Left lung (tissue), 10 donors: Measurements from ENCODE around the gene FLT1. TPM values are rescaled to one million over a fixed set of nuclear protein-coding genes. Genes with fewer than 3 reads are reported as not detected.

Source experiments
- ATAC-seq: fragments of 200-7000 bp; cut with Tn5 transposase; one replicate; pipeline ENCODE4 v1.9.1; 2020; ENCODE audit warnings: moderate library complexity
- DNase-seq, 4 donors: peaks; one replicate each; pipeline ENCODE4 v3.0.0-alpha.2; 2013 to 2020
- H3K27ac ChIP-seq, 2 donors: fragments of 200-600 bp; sonication (generic) in 1 of 2; one replicate each; pipeline versions ENCODE4 v1.5.0 to v1.8.0; 2020 to 2021
- H3K27me3 ChIP-seq, 2 donors: fragments of 200-600 bp; sonication (generic) in 1 of 2; one replicate each; pipeline versions ENCODE4 v1.5.0 to v1.8.0; 2020 to 2021
- H3K36me3 ChIP-seq, 2 donors: fragments of 200-600 bp; sonication (generic) in 1 of 2; one replicate each; pipeline versions ENCODE4 v1.5.0 to v1.8.0; 2020 to 2021
- H3K4me1 ChIP-seq, 2 donors: fragments of 200-600 bp; one replicate each; pipeline ENCODE4 v1.8.0; 2021
- H3K4me3 ChIP-seq, 2 donors: fragments of 200-600 bp; sonication (generic) in 1 of 2; one replicate each; pipeline versions ENCODE4 v1.5.0 to v1.8.0; 2020 to 2021; ENCODE audit warnings: mild to moderate bottlenecking in 1 of 2
- H3K9me3 ChIP-seq, 2 donors: fragments of 200-600 bp; sonication (generic) in 1 of 2; one replicate each; pipeline versions ENCODE4 v1.5.0 to v1.8.0; 2020 to 2021
- CTCF ChIP-seq, 2 donors: fragments of 200-600 bp; sonication (generic) in 1 of 2; IDR thresholded peaks; one replicate each; pipeline versions ENCODE4 v1.5.0 to v1.8.0; 2021; ENCODE audit warnings: antibody characterized with exemption in 2 of 2
- intact Hi-C, 2 donors: fragments of 100-400 bp; cut with DNase I; formaldehyde crosslinking; loops; one replicate each; pipeline versions ENCODE4 v1.11.2 to v1.14.2; 2022
- polyA plus RNA-seq, 6 donors: library from polyadenylated mRNA; unstranded; fragments of 120-200 nt; gene quantifications; one replicate each; pipeline ENCODE4 v1.2.1, GENCODE V29; 2013; ENCODE audit not compliant: insufficient read length in 6 of 6
- total RNA-seq, 2 donors: library from RNA; stranded (reverse); fragmentation: NEBNext Ultra II Directional; extraction: Animal tissue kit (Norgen Biotek cat#: 25700); gene quantifications; one replicate each; pipeline ENCODE4 v1.2.1, GENCODE V29; 2021
- donor health status: DM: no; HTN: yes; CAD: no.
- donor health status: DM: no; HTN: no; CAD: no.

Gene FLT1
- total and polyA plus RNA-seq, 8 donors = 21.3 to 30.3 (median 25.3) TPM

GRCh38 chr13:28349371-28349770 lies 145.6 kb downstream of the FLT1 start:
- peaks cover 0 to 56% of the 10 kb centered on the region in 2 donors for H3K27me3 ChIP-seq
- no peaks in the 10 kb centered on the region for H3K36me3 ChIP-seq
- no peaks in the 10 kb centered on the region for H3K9me3 ChIP-seq
- DNase-seq (no peak), ATAC-seq (no peak)
- no peak overlapping the region for H3K27ac ChIP-seq
- H3K4me1 ChIP-seq = no peaks in the 10 kb centered on the region
- no peak for TF ChIP-seq CTCF (IDR thresholded peaks at IDR 0.05)
- intact Hi-C loops = no loop called here
- H3K4me3 ChIP-seq = no peak overlapping the region

DNA sequence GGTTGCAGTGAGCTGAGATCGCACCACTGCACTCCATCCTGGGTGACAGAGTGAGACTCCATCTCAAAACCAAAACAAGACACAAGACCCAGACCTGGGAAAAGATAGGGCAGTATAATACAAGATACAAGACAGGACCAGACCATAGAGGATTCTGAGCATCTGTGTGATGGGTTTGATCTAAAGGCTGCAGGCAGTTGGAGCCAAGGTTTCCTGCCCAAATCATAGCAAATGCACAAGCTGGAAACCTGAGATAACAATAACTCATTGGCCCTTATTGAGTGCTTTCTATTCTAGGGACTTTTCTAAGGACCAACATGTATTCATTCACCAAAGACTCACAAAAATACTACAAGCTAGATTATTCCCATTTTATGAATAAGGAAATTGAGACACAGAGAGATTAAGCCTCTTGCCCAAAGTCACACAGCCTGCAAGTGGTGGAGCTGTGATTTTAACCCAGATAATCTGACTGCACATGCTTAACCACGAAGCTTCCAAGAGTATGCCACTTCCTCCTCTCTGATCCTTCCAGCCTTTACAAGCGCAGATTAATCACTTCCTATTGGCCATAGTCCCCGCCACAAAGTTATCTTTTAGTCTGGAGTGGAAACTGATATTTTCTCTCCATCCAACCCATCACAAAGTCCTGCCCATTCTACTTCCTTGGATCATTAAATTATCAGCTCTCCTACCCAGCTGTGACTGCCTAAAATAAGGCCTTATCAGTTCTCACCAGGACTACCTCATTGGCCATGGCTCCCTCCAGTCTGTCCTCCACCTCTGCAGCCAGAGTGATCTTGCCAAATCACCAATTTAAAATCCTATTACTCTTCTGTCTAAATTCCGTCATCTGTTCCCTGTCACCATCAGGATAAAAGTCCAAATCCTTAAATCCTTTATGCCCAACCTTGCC lies 147.2 kb downstream of the FLT1 start:
- Histone ChIP-seq H3K27ac (no peak overlapping the region), H3K4me3 (no peak overlapping the region), H3K27me3 (peaks cover 0 to 60% of the 10 kb centered on the region in 2 donors), H3K9me3 (no peaks in the 10 kb centered on the region), H3K4me1 (no peaks in the 10 kb centered on the region), H3K36me3 (no peaks in the 10 kb centered on the region)
- ATAC-seq (no peak), DNase-seq (no peak)
- TF ChIP-seq CTCF (IDR thresholded peaks at IDR 0.05) = no peak
- intact Hi-C loops = no loop called here

- no peak for TF ChIP-seq CTCF (IDR thresholded peaks at IDR 0.05)
- Histone ChIP-seq H3K9me3 (no peaks in the 10 kb centered on the region), H3K27me3 (peaks cover 0 to 65% of the 10 kb centered on the region in 2 donors), H3K27ac (no peak overlapping the region), H3K4me3 (no peak overlapping the region), H3K4me1 (no peaks in the 10 kb centered on the region), H3K36me3 (no peaks in the 10 kb centered on the region)
- intact Hi-C loops = no loop called here
- no peak for DNase-seq
- no peak for ATAC-seq
Observed at GRCh38 chr13:28346154-28346553, 148.8 kb downstream of the FLT1 start.

DNA sequence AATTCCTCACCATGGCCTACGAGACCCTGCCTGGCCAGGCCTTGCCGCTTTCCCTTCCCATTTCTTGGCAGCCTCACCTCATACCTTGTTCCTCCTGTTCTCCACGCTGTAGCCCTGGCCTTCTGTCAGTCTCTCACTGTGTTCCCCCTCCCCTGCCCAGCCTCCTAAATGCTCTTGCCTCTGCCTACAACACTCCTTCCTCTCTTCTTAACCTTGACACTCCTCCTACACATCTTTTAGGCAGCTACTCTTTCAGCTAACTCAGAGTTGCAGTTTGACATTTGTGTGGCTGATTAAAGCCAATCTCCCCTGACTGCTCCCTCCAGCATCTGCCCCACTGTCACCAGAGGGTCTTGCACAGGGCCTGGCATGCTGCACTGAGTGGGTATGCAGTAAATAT lies 150.8 kb downstream of the FLT1 start:
- Histone ChIP-seq H3K4me1 (no peaks in the 10 kb centered on the region), H3K27me3 (peaks cover 0 to 52% of the 10 kb centered on the region in 2 donors), H3K27ac (no peak overlapping the region), H3K4me3 (no peak overlapping the region), H3K36me3 (no peaks in the 10 kb centered on the region), H3K9me3 (no peaks in the 10 kb centered on the region)
- no peak for TF ChIP-seq CTCF (IDR thresholded peaks at IDR 0.05)
- intact Hi-C loops = no loop called here
- ATAC-seq = no peak
- no peak for DNase-seq

GRCh38 chr13:28342251-28342650 lies 152.7 kb downstream of the FLT1 start:
- ATAC-seq (no peak), DNase-seq (no peak)
- Histone ChIP-seq H3K36me3 (no peaks in the 10 kb centered on the region), H3K27me3 (peaks cover 0 to 49% of the 10 kb centered on the region in 2 donors), H3K4me3 (no peak overlapping the region), H3K9me3 (no peaks in the 10 kb centered on the region), H3K27ac (no peak overlapping the region), H3K4me1 (peaks cover 0 to 7% of the 10 kb centered on the region in 2 donors)
- intact Hi-C loops = no loop called here
- no peak for TF ChIP-seq CTCF (IDR thresholded peaks at IDR 0.05)
